AG04449 (cell line): ENCODE data around the gene CD81.
A peak's percentile ranks its signal among the peaks of the same experiment; 100 is the strongest.

Experiments
- CTCF ChIA-PET: fragments of 350-600 bp; formaldehyde crosslinking; extraction: SDS; loops from one replicate; lab custom pipeline; 2021; ENCODE audit warnings: antibody characterized with exemption; lab: Yijun Ruan, JAX
- POLR2A ChIA-PET: fragments of 400-600, 350-600 bp; formaldehyde crosslinking; extraction: SDS; loops from one replicate; lab custom pipeline; 2020; ENCODE audit warnings: antibody characterized with exemption, inconsistent platforms; lab: Yijun Ruan, JAX
- DNase-seq: peaks from one replicate; pipeline ENCODE4 v3.0.0-alpha.2; 2010; ENCODE audit warnings: low read depth, low spot score
- H3K4me3 ChIP-seq: 2 replicates; pipeline ENCODE4 v1.5.1; 2011; ENCODE audit warnings: low read depth, mild to moderate bottlenecking, control low read depth, low read length
- TF ChIP-seq, protein P1 (sequence below): IDR thresholded peaks from one replicate; pipeline ENCODE4 v1.5.1; 2011; ENCODE audit warnings: mild to moderate bottlenecking, moderate library complexity, low read length, control low read depth, inconsistent platforms; ENCODE audit not compliant: insufficient read depth; ENCODE audit errors: missing control alignments

The CD81 gene

DNA sequence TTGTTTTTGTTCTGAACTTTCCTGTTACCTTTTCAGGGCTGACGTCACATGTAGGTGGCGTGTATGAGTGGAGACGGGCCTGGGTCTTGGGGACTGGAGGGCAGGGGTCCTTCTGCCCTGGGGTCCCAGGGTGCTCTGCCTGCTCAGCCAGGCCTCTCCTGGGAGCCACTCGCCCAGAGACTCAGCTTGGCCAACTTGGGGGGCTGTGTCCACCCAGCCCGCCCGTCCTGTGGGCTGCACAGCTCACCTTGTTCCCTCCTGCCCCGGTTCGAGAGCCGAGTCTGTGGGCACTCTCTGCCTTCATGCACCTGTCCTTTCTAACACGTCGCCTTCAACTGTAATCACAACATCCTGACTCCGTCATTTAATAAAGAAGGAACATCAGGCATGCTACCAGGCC lies 19.9 kb downstream of the CD81 start:
- no peak overlapping the region for H3K4me3 ChIP-seq
- ChIA-PET POLR2A (no interaction called here), CTCF (interaction anchor here (1.2 to 1.7 kb wide), 2 partner anchors 10 to 203 kb away, joined by 3 to 5 read pairs; no protein-coding TSS in a partner anchor)
- no peak for DNase-seq
- TF ChIP-seq, protein P1, sequence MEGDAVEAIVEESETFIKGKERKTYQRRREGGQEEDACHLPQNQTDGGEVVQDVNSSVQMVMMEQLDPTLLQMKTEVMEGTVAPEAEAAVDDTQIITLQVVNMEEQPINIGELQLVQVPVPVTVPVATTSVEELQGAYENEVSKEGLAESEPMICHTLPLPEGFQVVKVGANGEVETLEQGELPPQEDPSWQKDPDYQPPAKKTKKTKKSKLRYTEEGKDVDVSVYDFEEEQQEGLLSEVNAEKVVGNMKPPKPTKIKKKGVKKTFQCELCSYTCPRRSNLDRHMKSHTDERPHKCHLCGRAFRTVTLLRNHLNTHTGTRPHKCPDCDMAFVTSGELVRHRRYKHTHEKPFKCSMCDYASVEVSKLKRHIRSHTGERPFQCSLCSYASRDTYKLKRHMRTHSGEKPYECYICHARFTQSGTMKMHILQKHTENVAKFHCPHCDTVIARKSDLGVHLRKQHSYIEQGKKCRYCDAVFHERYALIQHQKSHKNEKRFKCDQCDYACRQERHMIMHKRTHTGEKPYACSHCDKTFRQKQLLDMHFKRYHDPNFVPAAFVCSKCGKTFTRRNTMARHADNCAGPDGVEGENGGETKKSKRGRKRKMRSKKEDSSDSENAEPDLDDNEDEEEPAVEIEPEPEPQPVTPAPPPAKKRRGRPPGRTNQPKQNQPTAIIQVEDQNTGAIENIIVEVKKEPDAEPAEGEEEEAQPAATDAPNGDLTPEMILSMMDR: no peak

DNA sequence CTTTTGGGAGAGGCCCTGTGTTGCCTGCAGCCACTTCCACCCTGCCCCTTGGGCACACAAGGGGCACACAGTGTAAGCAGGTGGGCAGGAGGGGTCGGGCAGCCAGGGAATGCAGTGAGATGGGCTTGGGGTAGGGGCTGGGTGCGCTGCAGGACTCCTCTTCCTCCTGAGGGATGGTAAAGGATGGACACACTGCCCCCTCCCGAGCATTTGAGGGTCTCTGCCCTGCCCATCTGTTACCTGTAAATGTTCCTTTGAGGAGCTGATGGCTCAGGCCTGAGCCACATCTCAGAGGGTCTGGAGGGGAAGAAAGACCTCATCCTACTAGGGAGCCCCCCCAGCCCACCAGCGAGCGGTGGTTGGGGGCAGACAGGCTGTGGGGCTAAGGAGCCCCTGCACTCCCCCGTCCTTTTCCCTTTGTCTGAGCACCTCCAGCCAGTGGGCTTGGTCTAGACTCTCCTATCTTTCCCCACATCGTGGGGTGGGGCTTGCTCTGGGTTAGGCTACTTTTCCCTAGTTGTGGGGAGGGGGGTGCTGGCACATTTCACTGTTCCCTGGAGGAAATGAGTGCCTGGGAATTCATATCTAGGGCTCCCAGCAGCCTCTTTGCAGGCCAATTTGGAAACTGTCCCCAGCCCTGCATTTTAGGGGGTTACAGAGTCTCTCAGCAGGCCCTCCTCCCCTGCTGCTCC lies 21.7 kb downstream of the CD81 start:
- H3K4me3 ChIP-seq: peak overlapping the region; percentile 75
- POLR2A ChIA-PET: interaction anchor here (0.9 to 4.3 kb wide), 3 partner anchors 12 to 21 kb away, joined by 3 to 32 read pairs (median 14); partner anchors contain the start of gene CD81
- DNase-seq: no peak
- CTCF ChIA-PET: interaction anchor here (1.0 to 9.0 kb wide), 8 partner anchors 8 to 204 kb away, joined by 4 to 70 read pairs (median 8); partner anchors contain the start of genes C11orf21 and TSPAN32
- TF ChIP-seq, protein P1: no peak

DNA sequence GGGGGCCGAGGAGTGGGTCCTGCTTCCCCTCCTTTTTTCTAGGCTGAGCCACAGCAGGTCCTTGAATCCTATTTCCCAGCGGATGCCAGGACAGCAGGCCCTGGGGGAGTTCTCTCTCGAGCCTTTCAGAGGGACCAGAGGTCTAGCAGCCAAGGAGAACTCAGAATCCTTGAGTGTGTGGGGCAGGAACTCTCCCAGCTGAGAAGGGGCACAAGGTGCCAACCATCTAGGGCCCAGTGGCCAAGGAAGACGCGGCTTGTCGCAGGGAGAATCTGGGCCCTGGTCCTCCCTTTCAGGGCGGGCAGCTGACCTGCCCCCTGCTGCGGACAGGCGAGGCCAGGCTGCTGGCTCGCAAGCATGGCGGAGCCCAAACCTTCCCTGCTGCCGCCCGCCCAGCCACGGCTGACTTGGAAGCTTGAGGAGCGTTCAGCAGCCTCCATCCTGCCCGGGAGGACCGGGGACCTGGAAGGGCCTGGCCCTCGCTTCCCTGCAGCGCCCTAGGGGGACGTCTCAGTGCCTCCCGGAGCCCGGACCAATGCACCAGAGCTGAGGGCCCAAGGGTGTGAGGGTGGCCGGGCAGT lies 22.5 kb downstream of the CD81 start:
- CTCF ChIA-PET: interaction anchor here (0.8 to 9.0 kb wide), 9 partner anchors 9 to 530 kb away, joined by 3 to 70 read pairs (median 5); partner anchors contain the start of genes C11orf21 and TSPAN32
- H3K4me3 ChIP-seq: peak overlapping the region; percentile 75
- TF ChIP-seq, protein P1: no peak
- POLR2A ChIA-PET: interaction anchor here (0.7 to 4.3 kb wide), 5 partner anchors 12 to 503 kb away, joined by 3 to 32 read pairs (median 3); partner anchors contain the start of gene CD81
- DNase-seq: no peak

DNA sequence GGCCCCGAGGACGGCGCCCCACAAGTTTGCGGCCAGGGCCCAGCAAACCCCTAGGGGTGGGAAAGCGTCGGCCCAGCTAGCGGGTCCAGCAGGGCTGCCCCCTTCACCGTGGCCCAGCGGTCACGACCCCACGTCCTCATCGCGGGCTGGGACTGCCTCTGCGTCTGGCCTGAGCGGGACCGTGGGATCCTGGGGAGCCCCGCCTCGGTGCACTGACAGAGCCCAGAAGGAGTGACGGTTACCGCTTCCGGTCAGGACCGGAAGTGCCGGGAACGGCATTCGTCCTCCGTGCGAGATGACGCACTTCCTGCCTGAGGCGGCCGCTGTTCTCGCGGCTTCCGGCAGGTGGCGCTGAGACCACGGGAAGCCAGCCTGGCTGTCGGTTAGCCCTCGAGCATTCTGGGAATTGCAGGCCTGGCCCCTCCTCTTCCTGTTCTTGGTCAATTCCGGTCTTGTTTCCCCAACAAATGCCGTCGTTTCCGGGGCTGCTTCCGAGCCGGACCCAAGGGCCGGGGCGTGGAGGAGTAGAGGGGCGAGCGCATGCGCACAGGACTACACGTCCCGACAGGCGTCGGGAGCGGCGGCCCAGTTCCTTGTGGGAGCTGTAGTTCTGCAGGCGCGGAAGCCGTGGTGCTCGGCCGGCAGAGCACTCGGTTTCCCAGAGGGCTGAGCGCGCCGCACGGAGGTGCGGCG lies 23.1 kb downstream of the CD81 start, which contains the start of gene TSSC4:
Gene TSSC4 (plus strand): TSS at position 682 of the 693 bp plus-strand sequence. CDS start 1,884 bp downstream, outside the sequence.
- peak within 1 kb of the TSS; percentile 99 for H3K4me3 ChIP-seq
- ChIA-PET CTCF (interaction anchor here (0.8 to 9.0 kb wide), 16 partner anchors 9 to 748 kb away, joined by 3 to 70 read pairs (median 5); partner anchors contain the start of genes C11orf21, CD81 and TSPAN32), POLR2A (interaction anchor here (0.9 to 4.3 kb wide), 7 partner anchors 10 to 502 kb away, joined by 3 to 32 read pairs (median 5); partner anchors contain the start of gene CD81)
- TF ChIP-seq, protein P1: peak; percentile 99
- DNase-seq: peak; percentile 99

DNA sequence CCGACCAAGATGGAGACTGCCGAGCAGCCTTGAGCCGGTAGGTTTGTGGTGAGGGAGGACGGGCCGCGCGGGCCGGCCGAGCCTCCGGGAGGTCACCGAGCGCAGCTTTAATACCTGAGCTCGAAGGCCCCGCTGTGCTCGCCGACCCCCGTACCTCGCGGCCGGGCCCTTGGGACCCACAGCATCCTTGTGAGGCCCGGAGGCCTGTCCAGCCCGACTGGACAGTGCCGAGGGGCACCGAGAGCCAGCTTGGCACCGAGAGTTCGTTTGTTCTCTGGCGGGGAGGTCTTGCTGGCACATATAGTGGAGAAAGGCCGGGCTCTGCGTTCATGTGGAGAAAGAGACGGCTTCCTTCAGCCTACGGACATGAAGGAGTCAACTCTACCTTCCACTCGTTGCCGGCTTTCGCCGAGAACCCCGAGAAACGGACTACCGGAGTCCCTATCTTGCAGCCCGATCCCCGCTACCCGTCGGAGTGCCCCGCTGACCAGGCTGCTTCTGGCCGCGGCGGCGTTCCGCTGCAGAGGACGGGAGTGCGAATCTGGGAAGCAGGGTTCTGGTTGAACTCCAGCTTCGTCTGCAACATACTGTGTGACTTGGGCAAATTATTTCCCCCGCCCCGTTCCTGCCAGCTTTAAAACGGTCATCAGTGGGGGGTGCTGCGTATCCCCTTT lies 23.8 kb downstream of the CD81 start:
- H3K4me3 ChIP-seq: peak overlapping the region; percentile 99
- no peak for DNase-seq
- ChIA-PET POLR2A (interaction anchor here (0.7 to 4.3 kb wide), 7 partner anchors 10 to 529 kb away, joined by 3 to 32 read pairs (median 5); partner anchors contain the start of gene CD81), CTCF (interaction anchor here (0.9 to 9.0 kb wide), 15 partner anchors 9 to 748 kb away, joined by 3 to 70 read pairs (median 5); partner anchors contain the start of genes C11orf21, CD81 and TSPAN32)
- TF ChIP-seq, protein P1: no peak
